ENCODE measurements around the gene SSR1.
"Not testable (repeated sequence)": the region's sequence is repeated elsewhere in the genome, so short reads cannot be mapped to it uniquely, and the experiment has no call there.

SSR1 gene

GRCh38 chr6:7290079-7290478 is 22.9 kb downstream of the SSR1 start:
- in situ Hi-C loops (cut with HindIII; ENCODE audit: low pct_unique_long_range_greater_than_20kb, low sequenced_read_pairs): no loop called here
- no peak for DNase-seq (ENCODE audit: low read depth in 1 of 2, low spot score in 1 of 2)
- no peak for TF ChIP-seq JUND (IDR thresholded peaks at IDR 0.05; ENCODE audit: low read depth)

- no peak for DNase-seq (ENCODE audit: low read depth in 1 of 2, low spot score in 1 of 2)
- TF ChIP-seq JUND (IDR thresholded peaks at IDR 0.05; ENCODE audit: low read depth): no peak
- in situ Hi-C loops (cut with HindIII; ENCODE audit: low pct_unique_long_range_greater_than_20kb, low sequenced_read_pairs): no loop called here
Measured at GRCh38 chr6:7285416-7285815, 27.6 kb downstream of the SSR1 start.

- in situ Hi-C loops (cut with HindIII; ENCODE audit: low pct_unique_long_range_greater_than_20kb, low sequenced_read_pairs): no loop called here
- no peak for TF ChIP-seq JUND (IDR thresholded peaks at IDR 0.05; ENCODE audit: low read depth)
- no peak for DNase-seq (ENCODE audit: low read depth in 1 of 2, low spot score in 1 of 2)
Measured at GRCh38 chr6:7283676-7284075, 29.3 kb downstream of the SSR1 start.

GRCh38 chr6:7282097-7282906 is 30.7 kb downstream of the SSR1 start:
- in situ Hi-C loops (cut with HindIII; ENCODE audit: low pct_unique_long_range_greater_than_20kb, low sequenced_read_pairs): no loop called here
- TF ChIP-seq JUND (IDR thresholded peaks at IDR 0.05; ENCODE audit: low read depth): no peak
- no peak for DNase-seq (ENCODE audit: low read depth in 1 of 2, low spot score in 1 of 2)

- no peak for TF ChIP-seq JUND (IDR thresholded peaks at IDR 0.05; ENCODE audit: low read depth)
- in situ Hi-C loops (cut with HindIII; ENCODE audit: low pct_unique_long_range_greater_than_20kb, low sequenced_read_pairs): no loop called here
- DNase-seq (ENCODE audit: low read depth in 1 of 2, low spot score in 1 of 2): no peak
Measured at GRCh38 chr6:7276199-7276524, 36.8 kb downstream of the SSR1 start.

- in situ Hi-C loops (cut with HindIII; ENCODE audit: low pct_unique_long_range_greater_than_20kb, low sequenced_read_pairs); DNase-seq (ENCODE audit: low read depth in 1 of 2, low spot score in 1 of 2): not testable (repeated sequence)
Measured at GRCh38 chr6:7274525-7274924, 38.5 kb downstream of the SSR1 start.

GRCh38 chr6:7273709-7274108 is 39.3 kb downstream of the SSR1 start:
- in situ Hi-C loops (cut with HindIII; ENCODE audit: low pct_unique_long_range_greater_than_20kb, low sequenced_read_pairs): no loop called here
- no peak for TF ChIP-seq JUND (IDR thresholded peaks at IDR 0.05; ENCODE audit: low read depth)
- no peak for DNase-seq (ENCODE audit: low read depth in 1 of 2, low spot score in 1 of 2)

- DNase-seq (ENCODE audit: low read depth in 1 of 2, low spot score in 1 of 2): no peak
- in situ Hi-C loops (cut with HindIII; ENCODE audit: low pct_unique_long_range_greater_than_20kb, low sequenced_read_pairs): no loop called here
- TF ChIP-seq JUND (IDR thresholded peaks at IDR 0.05; ENCODE audit: low read depth): no peak
Measured at GRCh38 chr6:7271205-7271534, 41.8 kb downstream of the SSR1 start.

- in situ Hi-C loops (cut with HindIII; ENCODE audit: low pct_unique_long_range_greater_than_20kb, low sequenced_read_pairs): no loop called here
- DNase-seq (ENCODE audit: low read depth in 1 of 2, low spot score in 1 of 2): no peak
- no peak for TF ChIP-seq JUND (IDR thresholded peaks at IDR 0.05; ENCODE audit: low read depth)
Measured at GRCh38 chr6:7270320-7271204, 42.4 kb downstream of the SSR1 start.

GRCh38 chr6:7269816-7270215 is 43.2 kb downstream of the SSR1 start:
- TF ChIP-seq JUND (IDR thresholded peaks at IDR 0.05; ENCODE audit: low read depth): no peak
- in situ Hi-C loops (cut with HindIII; ENCODE audit: low pct_unique_long_range_greater_than_20kb, low sequenced_read_pairs): no loop called here
- no peak for DNase-seq (ENCODE audit: low read depth in 1 of 2, low spot score in 1 of 2)

GRCh38 chr6:7268816-7269555 is 44.0 kb downstream of the SSR1 start:
- no peak for TF ChIP-seq JUND (IDR thresholded peaks at IDR 0.05; ENCODE audit: low read depth)
- in situ Hi-C loops (cut with HindIII; ENCODE audit: low pct_unique_long_range_greater_than_20kb, low sequenced_read_pairs): no loop called here
- no peak for DNase-seq (ENCODE audit: low read depth in 1 of 2, low spot score in 1 of 2)

- TF ChIP-seq JUND (IDR thresholded peaks at IDR 0.05; ENCODE audit: low read depth): no peak
- DNase-seq (ENCODE audit: low read depth in 1 of 2, low spot score in 1 of 2): no peak
- in situ Hi-C loops (cut with HindIII; ENCODE audit: low pct_unique_long_range_greater_than_20kb, low sequenced_read_pairs): no loop called here
Measured at GRCh38 chr6:7268362-7268761, 44.6 kb downstream of the SSR1 start.
